Activated T-cell treated with anti-CD3 and anti-CD28 coated beads, Interleukin-2, amount 50 U/mL, for 48 hours (primary cell): ENCODE measurements around the gene HKDC1.
A peak's percentile ranks its signal among the peaks of the same experiment; 100 is the strongest.
"Not testable (repeated sequence)": the region's sequence is repeated elsewhere in the genome, so short reads cannot be mapped to it uniquely, and the experiment has no call there.

Source experiments
- DNase-seq, 2 experiments: peaks; one replicate each; pipeline ENCODE4 v3.0.0-alpha.2; 2020

The HKDC1 gene

DNA sequence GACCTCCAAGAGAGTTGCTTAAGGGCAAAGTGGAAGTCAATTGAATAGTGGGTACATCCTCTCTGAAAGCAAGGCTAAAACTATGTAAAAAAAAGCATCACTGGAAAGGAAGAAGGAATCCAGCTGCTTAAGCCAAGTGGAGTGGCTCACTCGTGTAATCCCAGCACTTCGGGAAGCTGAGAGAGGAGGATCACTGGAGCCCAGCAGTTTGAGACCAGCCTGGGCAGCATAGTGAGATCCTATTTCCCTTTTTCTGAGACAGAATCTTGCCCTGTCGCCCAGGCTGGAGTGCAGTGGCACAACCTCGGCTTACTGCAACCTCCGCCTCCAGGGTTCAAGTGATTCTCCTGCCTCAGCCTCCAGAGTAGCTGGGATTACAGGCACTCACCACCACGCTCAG lies 64.3 kb downstream of the HKDC1 start:
- DNase-seq = not testable (repeated sequence)

GRCh38 chr10:69285699-69286098 lies 65.6 kb downstream of the HKDC1 start:
- DNase-seq = no peak

GRCh38 chr10:69287181-69287580 lies 67.0 kb downstream of the HKDC1 start:
- DNase-seq = no peak

- DNase-seq = no peak
These were observed 70.9 kb downstream of the HKDC1 start for GRCh38 chr10:69290993-69291392.

GRCh38 chr10:69292459-69292858 lies 72.3 kb downstream of the HKDC1 start:
- no peak for DNase-seq

DNA sequence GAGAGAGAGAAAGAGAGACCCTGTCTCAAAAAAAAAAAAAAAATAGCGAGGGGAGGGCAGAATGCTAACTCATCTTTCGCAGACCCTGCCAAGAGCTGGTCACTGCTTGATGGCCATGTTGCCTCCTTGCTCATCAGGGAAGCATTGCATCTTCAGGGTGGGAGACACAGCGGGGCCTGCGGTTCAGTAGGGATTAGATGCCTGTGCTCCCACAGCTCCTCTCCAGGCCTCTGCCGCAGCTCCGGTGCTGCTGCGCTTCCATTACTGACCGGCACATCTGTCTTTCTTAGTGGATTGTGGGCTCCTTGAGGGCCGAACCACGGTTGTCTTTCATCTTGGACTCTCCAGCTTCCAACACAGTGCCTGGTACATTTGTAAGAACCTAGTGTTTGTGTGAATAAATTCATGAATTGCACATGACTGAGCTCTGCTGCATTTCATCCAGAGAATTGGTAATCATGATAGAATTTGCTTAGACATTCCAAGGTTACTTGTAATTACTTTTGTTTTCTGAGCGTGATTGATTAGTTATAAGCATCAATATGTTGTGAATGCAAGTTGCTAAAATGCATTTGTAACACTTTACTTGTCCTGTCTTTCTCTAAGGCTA lies 75.0 kb downstream of the HKDC1 start:
- no peak for DNase-seq

DNA sequence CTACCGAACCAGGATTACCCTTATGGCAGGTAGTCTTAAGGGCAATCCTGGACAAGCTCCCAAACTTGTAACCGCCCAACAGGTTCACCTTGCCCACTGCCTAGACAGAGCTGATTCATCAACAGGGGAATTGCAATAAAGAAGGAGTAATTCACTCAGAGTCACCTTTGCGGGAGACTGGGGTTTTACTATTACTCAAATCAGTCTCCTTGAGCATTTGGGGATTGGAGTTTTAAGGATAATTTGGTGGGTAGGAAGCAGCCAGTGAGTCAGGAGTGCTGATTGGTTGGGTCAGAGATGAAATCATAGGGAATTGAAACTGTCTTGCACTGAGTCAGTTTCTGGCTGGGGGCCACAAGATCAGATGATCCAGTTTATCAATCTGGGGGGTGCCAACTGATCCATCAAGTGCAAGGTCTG lies 83.5 kb downstream of the HKDC1 start:
- peak in 1 of 2 experiments; percentile 47 for DNase-seq

DNA sequence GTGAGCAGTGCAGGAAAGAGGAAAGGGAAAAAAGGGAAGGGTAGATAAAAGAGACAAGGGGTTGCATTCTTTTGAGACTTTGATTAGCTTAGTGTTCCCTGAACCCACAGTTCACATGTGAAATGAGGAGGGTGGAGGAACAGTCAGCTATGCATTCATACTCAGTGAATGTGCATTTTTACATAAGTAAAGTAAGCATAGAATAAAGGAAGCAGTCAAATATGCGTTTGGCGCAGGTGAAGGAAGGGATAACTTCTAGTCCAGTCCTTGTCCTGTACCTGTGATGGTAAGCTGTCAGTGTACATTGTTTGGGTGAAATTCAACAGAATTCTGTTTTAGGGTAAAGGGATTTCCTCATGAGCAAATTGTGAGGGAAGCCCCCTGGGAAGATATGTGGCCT lies 86.3 kb downstream of the HKDC1 start:
- DNase-seq = no peak

DNA sequence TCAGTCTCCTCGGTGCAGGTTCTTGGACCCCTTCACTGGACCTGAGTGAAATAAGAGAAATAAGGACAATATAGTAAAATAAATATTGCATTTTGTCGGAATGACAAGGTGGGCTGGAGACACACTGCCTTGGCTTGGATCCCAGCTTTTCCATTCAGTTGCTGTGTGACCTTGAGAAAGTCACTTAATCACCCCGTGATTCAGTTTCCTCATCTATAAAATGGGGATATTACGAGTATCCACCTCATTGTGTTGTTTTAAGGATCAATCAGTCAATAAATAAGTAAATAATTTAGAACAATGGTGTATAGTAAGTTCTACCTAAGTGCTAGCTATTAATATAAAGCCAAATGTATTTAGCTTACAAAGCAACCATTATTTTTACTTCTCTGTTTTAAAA lies 87.3 kb downstream of the HKDC1 start:
- DNase-seq = no peak

GRCh38 chr10:69308304-69308703 lies 88.2 kb downstream of the HKDC1 start:
- not testable (repeated sequence) for DNase-seq

GRCh38 chr10:69311309-69311708 lies 91.2 kb downstream of the HKDC1 start:
- no peak for DNase-seq

- no peak for DNase-seq
These were observed 92.4 kb downstream of the HKDC1 start for GRCh38 chr10:69312528-69312927.

- DNase-seq = no peak
These were observed 95.0 kb downstream of the HKDC1 start for GRCh38 chr10:69315100-69315542.

GRCh38 chr10:69315610-69316312 lies 95.6 kb downstream of the HKDC1 start:
- no peak for DNase-seq

GRCh38 chr10:69316313-69317059 lies 96.4 kb downstream of the HKDC1 start:
- no peak for DNase-seq
